Fibroblast of skin of right biceps (primary cell): ENCODE data around the gene LIN28B.

ENCODE experiments used
- DNase-seq: peaks from one replicate; pipeline ENCODE4 v3.0.0-alpha.2; 2013

Gene LIN28B

DNA sequence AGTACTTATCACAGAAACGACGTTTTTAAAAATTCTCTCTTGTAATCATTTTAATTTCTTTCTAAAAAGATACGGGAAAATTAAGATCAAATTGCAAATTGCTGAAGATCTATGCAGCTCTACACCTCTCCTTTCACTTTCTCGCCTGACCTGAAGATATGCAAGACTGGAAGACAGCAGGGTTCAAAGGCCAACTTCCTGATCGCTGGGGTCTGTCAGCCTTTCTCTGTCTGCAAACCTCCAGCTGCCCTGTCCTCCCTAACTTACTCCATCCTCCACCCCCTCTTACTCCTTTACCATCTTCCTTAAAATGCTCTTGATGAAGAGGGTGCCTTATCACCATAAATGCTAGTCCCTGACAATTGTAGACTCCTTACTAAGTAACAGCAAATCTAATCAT lies 159.2 kb downstream of the LIN28B start:
- no peak for DNase-seq

DNA sequence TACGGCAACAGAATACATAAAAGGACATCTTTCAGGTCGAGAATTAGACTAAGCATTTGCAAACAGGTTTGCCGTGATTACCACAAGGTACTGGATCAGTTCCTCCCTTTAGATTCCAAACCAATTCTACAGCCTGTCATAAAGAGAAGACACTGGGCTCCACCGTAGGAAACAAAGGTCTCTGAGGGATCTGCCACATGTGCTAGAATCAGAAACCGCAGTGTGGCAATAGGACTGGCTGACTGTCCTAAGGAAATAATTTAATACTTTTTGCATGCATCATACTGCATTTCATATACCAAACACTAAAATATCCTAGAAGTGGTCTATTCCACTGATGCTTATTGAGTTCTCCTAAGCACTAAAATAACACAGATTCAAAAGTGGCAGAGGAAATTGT lies 163.7 kb downstream of the LIN28B start:
- DNase-seq: no peak

DNA sequence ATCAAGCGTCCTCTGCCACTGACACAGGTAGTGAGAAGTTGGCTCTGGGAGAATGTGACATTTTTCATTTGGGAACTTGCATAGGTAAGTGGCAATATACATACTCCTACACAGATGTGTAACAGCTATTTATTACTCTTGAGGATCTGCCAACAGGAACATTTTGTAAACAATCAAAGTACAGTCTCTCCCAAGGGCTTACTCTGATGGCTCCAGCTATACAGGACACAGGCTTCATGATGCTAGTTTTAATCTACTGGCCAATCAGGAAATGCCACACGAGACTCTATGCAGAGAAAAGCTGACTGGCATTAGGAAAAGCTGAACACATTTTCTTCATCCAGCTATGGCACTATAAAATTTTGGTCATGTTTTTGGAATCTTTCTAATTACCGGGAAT lies 165.1 kb downstream of the LIN28B start:
- DNase-seq: no peak

- DNase-seq: no peak
Measured at GRCh38 chr6:105122717-105123116, 165.8 kb downstream of the LIN28B start.
